IPS DF 19.7 (cell line): ENCODE results near the gene RSF1.
"Not testable (repeated sequence)": the region's sequence is repeated elsewhere in the genome, so short reads cannot be mapped to it uniquely, and the experiment has no call there.

Experiments used
- DNase-seq: peaks from one replicate; pipeline ENCODE4 v3.0.0-alpha.2; 2013; ENCODE audit warnings: low read depth, low spot score

The RSF1 gene, protein sequence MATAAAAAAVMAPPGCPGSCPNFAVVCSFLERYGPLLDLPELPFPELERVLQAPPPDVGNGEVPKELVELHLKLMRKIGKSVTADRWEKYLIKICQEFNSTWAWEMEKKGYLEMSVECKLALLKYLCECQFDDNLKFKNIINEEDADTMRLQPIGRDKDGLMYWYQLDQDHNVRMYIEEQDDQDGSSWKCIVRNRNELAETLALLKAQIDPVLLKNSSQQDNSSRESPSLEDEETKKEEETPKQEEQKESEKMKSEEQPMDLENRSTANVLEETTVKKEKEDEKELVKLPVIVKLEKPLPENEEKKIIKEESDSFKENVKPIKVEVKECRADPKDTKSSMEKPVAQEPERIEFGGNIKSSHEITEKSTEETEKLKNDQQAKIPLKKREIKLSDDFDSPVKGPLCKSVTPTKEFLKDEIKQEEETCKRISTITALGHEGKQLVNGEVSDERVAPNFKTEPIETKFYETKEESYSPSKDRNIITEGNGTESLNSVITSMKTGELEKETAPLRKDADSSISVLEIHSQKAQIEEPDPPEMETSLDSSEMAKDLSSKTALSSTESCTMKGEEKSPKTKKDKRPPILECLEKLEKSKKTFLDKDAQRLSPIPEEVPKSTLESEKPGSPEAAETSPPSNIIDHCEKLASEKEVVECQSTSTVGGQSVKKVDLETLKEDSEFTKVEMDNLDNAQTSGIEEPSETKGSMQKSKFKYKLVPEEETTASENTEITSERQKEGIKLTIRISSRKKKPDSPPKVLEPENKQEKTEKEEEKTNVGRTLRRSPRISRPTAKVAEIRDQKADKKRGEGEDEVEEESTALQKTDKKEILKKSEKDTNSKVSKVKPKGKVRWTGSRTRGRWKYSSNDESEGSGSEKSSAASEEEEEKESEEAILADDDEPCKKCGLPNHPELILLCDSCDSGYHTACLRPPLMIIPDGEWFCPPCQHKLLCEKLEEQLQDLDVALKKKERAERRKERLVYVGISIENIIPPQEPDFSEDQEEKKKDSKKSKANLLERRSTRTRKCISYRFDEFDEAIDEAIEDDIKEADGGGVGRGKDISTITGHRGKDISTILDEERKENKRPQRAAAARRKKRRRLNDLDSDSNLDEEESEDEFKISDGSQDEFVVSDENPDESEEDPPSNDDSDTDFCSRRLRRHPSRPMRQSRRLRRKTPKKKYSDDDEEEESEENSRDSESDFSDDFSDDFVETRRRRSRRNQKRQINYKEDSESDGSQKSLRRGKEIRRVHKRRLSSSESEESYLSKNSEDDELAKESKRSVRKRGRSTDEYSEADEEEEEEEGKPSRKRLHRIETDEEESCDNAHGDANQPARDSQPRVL (N-terminal part only)

DNA sequence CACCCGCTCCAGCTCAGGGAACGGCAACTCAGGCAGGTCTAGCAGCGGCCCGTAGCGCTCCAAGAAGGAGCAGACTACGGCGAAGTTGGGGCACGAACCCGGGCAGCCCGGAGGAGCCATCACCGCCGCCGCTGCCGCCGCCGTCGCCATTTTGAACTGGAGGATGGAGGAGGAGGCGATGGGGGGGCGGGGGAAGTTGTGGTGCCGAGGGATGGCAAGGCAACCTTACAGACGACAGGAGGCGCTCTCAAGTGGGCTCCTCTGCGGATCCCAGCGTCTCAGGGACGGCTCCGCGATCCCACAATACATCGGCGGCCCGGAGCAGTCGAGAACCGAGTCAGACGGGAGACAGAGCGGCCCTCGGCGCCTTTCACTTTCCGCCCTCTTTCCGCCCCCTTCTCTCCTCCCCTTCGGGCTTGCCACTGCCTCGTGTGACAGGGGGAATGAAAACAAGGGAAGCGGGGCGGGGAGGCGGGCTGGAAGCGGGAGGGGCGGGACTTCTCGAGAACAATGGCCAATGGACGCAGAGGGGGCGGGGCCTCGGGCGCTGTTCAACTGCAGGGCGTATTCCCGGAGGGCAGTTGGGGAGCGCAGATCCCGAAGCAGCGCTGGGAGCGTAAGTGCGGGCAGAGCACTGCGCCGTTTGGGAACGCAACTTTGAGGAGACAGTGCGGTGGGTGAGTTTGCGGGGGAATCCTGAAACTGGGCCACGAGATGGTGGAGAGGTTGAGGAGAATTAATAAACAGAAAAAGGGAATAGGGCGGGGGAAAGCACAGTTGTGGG, at the start of gene RSF1, which contains the start of gene AAMDC:
Gene RSF1 (minus strand): TSS at position 158 of the 784 bp plus-strand sequence. CDS start 8 bp downstream, at position 150.
Gene AAMDC (plus strand): TSS at position 580 of the 784 bp plus-strand sequence. CDS start 21,353 bp downstream, outside the sequence.
- peak; percentile 89 for DNase-seq

DNA sequence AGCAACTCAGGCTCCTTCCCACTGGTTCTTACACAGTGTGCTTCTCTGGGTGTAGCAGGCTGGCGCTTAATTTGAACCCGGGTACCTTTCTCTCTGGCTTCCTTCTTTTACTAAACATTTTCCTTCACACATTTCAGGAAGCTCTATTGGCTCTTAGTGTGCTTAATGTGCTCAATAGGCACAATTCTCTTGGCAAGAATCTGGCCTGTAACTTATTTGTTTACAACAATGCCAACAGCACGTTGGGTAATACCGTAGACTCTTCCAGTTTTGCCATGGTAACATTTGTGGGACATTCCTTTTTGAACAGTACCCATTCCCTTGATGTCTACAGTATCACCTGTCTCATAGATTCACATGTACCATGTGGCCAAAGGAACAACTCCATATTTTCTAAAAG, 48.2 kb upstream of the RSF1 start:
- no peak for DNase-seq

DNA sequence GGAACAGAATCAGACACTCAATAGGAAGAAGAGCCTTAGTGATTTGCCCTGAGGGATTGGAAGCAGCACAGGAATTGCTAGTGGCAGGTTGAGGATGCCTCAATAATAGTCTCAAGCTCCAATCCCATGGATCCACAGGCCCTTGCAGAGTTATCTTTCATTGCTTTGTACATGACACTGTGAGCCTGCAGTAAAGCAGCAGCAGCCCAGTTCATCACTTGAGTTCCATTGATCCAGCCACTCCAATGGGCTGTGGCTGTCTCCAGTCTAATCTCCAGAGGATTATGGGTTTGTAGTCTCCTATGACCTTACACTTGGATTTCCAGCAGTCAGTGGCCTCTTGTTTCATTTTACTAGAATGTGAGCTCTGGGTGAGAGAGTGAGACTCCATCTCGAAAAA, 45.8 kb upstream of the RSF1 start:
- DNase-seq = no peak

DNA sequence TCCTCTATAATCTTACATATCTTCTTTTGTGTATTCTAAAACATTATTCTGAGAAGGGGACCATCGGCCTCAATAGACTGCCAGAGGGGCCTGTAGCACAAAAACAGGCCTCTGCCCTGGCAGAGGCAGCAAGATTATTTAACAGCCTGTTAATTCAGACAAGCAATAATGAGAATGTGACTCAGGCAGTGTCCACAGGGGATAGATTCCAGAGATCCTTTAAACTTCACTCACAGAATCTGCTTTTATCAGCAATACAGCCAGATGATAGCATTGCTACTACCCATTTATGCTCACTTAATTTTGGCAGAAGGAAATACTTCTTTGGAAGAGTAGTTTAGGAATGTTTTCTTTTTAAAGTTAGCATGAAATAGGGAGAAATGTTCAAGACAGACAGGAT, 45.3 kb upstream of the RSF1 start:
- DNase-seq = no peak

DNA sequence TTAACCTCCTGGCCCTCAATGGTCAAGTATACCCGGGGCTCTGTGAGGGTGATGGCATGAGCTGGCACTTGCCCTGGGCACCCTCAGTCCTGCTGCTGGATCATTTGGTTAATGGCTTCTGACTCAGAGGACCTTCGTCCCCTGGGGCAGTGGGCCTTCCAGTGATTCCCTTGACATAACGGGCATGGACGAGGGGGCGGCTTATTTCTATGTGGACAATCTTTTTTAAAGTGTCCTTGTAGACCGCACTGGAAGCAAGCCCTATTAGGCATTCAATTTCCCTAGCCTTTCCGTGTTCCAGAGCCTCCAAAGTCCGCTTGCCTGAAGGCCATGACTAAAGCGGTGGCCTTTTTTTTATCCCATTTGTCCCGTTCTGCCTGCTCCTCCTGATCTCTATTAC, 40.9 kb upstream of the RSF1 start:
- not testable (repeated sequence) for DNase-seq

DNA sequence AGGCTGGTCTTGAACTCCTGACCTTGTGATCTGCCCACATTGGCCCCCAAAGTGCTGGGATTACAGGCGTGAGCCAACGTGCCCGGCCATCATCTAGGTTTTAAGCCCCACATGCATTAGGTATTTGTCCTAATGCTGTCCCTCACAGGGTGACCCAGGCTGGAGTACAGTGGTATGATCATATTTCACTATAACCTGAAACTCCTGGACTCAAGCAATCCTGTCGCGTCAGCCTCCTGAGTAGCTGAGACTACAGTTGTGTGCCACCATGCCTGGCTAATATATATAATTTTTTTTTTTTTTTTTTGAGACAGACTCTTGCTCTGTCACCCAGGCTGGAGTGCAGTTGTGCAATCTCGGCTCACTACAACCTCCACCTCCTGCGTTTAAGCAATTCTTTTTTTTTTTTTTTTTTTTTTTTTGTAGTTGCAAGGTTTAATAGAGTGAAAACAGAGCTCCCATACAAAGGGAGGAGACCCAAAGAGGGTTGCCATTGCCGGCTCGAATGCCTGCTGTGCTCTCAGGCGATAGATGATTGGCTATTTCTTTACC, 37.5 kb upstream of the RSF1 start:
- not testable (repeated sequence) for DNase-seq

DNA sequence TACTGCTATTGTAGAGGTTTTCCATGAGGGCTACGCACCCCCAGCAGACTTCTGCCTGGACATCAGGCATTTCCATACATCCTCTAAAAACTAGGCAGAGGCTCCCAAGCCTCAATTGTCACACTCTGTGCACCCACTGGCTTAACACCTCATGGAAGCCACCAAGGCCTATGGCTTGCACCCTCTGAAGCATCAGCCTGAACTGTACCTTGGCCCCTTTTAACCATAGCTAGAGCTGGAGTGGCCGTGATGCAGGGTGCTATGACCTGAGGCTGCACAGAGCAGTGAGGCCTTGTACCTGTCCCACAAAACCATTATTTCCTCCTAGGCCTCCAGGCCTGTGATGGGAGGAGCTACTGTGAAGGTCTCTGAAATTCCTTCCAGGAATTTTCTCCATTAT, 34.3 kb upstream of the RSF1 start:
- DNase-seq = no peak

DNA sequence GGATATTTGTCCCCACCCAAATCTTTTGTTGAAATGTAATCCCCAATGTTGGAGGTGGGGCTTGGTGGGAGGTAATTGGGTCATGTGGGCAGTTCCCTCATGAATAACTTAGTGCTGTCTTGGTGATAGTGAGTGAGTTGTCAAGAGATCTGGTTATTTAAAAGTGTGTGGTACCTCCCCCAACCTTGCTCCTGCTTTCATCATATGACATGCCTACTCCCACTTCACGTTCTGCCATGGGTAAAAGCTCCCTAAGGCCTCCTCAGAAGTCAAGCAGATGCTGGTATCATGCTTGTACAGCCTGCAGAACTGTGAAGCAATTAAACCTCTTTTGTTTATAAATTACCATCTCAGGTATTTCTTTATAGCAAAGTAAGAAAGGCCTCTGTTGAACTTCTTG, 31.0 kb upstream of the RSF1 start:
- no peak for DNase-seq

DNA sequence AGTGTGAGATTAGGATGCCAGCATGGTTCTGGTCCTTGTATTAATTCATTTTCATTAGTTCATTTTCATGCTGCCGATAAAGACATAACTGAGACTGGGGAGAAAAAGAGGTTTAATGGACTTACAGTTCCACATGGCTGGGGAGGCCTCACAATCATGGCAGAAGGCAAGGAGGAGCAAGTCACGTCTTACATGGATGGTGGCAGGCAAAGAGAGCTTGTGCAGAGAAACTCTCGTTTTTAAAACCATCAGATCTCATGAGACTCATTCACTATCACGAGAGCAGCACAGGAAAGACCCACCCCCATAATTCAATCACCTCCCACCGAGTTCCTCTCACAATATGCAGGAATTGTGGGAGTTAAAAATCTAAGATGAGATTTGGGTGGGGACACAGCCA, 23.2 kb upstream of the RSF1 start:
- not testable (repeated sequence) for DNase-seq

DNA sequence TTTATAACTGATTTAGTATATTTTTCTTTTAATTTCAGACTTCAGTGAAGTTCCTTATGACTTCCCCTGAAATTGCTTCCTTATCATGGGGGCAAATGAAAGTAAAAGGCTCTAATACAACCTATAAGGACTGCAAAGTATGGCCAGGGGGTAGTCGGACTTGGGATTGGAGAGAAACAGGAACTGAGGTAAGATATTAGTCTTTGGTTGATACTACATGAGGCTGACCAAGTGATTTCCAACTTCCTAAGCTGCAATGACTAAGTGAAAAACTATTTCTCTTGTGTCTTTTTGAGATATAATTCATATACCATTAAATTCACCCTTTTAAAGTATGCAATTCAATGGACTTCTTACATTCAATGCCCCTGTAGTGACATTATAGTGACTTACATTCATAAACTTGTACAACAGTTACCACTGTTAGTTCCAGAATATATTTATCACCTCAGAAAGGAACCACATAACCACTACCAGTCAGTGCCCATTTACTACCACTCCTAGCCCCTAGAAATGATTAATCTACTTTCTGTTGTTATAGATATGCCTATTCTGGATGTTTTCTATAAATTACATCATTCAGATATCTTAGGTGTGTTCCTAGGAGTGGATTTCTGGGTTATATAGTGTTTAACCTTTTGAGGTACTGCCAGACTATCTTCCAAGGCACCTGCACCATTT, 22.1 kb upstream of the RSF1 start:
- no peak for DNase-seq

DNA sequence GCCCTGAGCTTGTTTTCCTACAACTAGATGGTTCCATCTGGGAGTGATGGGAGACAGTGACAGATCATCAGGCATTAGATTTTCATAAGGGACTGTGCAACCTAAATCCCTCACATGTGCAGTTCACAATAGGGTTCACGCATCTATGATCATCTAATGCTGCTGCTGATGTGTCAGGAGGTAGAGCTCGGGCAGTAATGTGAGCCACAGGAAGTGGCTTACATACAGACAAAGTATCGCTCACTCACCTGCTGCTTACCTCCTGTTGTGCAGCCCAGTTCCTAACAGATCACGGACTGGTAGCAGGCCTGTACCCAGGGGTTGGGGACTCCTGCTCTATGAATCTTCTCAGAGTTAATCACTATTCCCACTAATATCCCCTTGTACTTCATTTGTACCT, 12.8 kb upstream of the RSF1 start:
- no peak for DNase-seq

DNA sequence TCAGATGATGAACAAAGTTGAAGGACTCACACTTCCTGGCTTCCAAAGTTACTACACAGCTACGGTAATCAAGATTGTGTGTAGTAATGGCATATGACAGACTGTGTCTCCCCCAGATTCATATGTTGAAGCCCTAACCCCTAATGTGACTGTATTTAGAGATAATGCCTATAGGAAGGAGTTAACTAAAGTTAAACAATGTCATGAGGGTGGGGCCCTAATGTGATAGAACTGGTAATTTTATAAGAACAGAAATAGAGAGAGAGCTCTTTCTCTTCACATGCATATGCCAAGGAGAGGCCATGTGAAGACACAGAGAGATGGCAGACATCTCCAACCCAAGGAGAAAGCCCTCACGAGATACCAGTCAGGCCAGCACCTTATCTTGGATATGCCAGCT, 8.4 kb upstream of the RSF1 start:
- DNase-seq = no peak

DNA sequence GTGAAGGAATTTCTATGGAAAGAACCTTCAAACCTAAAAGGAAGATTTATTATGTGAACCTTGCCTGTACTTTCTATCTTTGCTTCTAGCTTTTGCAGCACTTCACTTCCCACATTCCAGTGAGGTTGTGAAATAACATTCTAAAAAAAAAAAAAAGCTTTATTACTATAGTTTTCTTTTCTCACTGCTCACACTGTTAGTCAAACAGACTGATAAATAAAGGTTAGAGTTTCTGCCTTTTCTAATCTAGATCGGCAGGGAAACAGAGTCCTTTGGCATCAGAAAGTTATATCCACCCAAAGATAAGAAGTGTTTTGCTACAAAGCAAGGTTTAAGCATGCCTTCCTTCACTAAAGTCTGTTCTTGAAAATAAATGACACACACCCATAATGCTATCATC, 3.3 kb upstream of the RSF1 start:
- DNase-seq = no peak

DNA sequence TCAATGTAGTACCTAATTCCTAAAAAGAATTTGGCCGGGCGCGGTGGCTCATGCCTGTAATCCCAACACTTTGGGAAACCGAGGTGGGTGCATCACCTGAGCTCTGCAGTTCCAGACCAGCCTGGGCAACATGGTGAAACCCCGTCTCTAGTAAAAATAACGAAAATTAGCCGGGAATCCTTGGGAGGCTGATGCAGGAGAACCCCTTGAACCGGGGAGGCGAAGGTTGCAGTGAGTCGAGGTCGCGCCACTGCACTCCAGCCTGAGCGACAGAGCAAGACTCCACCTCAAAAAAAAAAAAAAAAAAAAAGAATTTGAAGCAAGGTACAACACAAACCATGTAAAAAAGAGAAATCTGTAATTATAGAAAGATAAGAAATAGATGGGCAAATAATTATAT, 1.6 kb upstream of the RSF1 start:
- DNase-seq = not testable (repeated sequence)

DNA sequence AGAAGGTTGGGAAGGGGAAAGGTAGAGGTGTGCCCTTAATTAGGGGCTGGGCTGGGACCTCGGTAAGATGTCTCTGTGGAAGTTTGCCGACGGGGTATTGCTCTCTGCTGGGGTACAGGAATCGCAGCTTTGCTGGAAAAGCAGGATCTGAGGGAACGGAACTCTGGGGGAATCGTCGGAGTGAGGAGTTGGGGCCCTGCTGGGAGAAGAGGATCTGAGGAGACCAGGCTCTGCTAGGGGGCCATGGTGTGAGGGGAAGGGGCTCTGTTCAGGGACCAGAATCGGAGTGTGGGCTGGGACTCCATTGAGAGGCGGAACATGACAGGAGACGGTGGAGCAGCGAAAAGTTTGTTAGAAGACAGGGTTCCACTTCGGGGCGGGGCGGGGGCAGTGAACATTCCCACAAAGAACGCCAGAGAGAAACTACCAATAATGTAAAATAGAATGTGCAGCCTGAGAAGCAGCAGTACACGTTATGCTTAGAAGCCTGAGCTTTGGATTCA, 878 bp upstream of the RSF1 start:
- no peak for DNase-seq

DNA sequence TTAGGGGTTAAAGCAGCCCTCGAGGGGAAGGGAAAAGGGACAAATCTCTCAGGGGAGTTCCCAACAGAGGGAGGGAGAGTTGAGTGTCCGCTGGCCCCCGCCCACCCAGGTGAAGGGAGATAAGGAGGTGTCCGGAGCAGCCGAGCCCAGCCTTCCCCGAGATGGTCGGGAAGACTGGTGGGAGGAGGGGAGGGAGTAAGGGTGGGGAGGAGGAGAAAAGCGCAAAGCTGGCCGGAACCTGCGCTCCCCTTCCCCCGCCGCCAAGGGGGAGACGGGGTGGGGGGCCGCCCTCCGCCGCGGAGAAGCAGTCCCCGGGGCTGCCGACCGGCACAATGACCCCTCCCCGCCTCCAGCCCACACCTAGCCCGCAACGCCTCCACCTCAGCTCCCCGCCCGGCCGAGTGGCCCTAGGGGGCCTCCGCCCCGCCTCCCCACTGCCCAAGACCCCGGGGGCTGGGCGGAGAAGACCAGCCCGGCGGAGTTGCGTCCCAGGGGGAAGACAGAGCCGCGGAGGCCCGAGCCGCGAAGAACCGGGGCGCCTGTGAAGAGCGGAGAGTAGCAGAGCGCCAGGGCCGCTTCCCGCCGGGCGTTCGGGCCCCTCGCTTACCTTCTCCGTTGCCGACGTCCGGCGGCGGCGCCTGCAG, 479 bp downstream of the RSF1 start:
- no peak for DNase-seq

DNA sequence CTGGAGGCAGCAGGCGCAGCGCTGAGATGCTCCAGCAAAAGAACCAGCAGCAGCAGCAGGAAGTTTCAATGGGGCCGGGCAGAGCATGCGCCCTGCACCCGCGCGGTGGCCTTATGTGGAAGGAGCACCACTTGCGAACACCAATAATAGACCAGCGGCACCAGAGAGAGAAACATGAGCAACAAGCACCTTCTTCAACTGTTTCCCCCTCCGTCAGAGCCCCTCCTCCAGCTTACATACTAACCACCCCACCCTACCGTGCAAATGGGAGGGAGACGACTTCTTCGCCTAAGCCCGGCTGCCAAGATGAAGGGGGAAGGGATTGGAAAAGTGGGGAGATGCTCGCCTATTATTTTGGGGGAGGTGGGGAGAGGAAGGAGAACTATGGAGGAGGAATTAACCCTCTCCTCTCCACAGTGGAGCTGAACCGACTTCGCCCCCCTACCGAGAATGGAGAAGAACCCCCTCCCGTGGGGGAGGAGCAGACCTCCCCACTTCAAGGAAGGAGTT, 1.1 kb downstream of the RSF1 start:
- DNase-seq = peak; percentile 68

DNA sequence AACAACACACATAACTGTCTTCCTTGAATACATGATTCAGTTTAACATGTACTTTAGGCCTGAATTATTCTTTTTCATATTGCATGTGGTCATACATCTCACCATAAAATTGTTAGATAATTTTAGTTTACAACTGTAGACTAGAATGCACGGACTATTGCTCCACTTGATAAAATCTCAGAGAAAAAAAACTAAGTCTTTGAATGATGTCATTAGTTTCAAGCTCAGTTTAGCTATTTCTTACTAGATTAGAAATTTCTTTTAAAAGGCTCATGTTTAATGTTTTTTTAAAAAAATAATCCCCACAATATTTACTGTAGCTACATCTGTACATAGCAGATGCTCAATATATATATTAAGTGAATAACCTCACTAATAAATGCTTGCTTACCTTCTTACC, 5.1 kb downstream of the RSF1 start:
- DNase-seq = no peak

DNA sequence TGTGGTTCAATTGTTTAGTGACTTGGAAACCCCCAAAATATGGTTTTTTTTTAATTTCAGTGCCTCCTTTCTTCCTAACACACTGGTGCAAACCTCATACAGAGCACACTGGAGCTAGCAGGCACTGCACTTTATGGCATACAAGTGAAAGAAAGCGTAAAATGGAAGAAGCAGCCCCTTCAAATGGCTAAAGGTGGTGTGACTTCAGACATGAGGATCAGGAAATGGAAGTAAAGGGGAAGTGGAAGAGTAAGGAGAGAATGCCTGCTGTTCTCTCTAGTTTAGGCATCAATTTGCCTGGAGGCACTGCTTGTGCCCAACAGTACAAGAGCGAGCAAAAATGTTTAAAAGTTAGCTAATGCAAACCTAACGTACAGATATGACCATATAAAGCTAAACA, 5.7 kb downstream of the RSF1 start:
- no peak for DNase-seq
